ENCODE data around the gene MEGF6.

DNA sequence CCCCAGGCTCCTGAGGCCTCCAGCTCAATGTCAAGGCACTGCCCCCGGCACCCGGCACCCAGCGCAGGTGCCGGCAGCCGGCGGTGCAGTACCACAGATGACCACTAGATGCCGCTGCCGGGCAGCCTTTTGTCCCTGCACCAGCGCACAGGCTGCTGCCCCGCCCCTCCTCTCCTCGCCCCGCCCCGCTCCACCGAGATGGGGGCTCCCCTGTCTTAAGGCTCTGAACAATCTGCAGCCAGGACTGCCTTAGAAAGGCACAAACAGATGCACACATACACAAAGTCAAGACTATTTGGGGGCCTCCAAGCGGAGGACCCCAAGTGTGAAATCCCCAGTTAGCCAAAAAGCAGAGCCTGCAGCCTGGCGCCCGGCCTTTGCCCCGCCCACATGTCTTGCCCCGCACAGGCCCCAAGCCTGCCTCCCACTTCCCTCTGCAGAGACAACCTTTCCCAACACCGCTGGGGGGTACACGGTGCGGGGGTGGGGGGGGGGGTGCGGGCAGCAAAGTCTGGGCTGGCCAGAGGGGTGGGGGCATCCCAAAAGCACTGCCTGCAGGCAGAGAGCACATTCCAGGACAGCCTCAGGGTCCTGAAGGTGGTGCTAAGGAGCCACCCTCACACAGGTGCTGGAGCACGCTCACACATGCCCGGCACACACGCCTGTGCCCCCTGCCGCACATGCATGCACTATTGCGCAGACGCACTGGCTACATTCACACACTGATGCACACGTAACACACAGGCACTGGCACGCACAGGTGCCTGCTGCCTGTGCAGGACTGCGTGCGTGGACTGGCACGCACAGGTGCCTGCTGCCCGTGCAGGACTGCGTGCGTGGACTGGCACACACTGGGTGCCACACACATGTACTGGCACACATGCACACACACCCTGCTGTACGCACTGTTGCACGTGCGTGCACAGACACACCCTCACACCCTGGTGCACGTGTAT is 119.7 kb downstream of the MEGF6 start:
- TF ChIP-seq, protein P1, sequence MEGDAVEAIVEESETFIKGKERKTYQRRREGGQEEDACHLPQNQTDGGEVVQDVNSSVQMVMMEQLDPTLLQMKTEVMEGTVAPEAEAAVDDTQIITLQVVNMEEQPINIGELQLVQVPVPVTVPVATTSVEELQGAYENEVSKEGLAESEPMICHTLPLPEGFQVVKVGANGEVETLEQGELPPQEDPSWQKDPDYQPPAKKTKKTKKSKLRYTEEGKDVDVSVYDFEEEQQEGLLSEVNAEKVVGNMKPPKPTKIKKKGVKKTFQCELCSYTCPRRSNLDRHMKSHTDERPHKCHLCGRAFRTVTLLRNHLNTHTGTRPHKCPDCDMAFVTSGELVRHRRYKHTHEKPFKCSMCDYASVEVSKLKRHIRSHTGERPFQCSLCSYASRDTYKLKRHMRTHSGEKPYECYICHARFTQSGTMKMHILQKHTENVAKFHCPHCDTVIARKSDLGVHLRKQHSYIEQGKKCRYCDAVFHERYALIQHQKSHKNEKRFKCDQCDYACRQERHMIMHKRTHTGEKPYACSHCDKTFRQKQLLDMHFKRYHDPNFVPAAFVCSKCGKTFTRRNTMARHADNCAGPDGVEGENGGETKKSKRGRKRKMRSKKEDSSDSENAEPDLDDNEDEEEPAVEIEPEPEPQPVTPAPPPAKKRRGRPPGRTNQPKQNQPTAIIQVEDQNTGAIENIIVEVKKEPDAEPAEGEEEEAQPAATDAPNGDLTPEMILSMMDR (conservative IDR thresholded peaks at IDR 0.05) = peak; percentile 99
- TF ChIP-seq EZH2 (IDR thresholded peaks at IDR 0.05; ENCODE audit: low read depth) = no peak

Data from PC-9 (cell line).